NCI-H1930 (cell line): ENCODE results near the gene GTSE1.
"Not testable (repeated sequence)": the region's sequence is repeated elsewhere in the genome, so short reads cannot be mapped to it uniquely, and the experiment has no call there.

Experiments
- DNase-seq, 2 experiments: peaks; one replicate each; lab custom pipeline; 2025; lab: John Stamatoyannopoulos, UW

GTSE1 gene

GRCh38 chr22:46296257-46297150 lies at the start of gene GTSE1:
TSS of gene GTSE1 (plus strand) at chr22:46296870. CDS start at chr22:46297401, 531 bp downstream.
- peak; percentile 95 to 96 for DNase-seq

GRCh38 chr22:46247443-46247975 lies 49.2 kb upstream of the GTSE1 start:
- DNase-seq = no peak

GRCh38 chr22:46250035-46250782 lies 46.5 kb upstream of the GTSE1 start, which contains the start of gene CDPF1:
TSS of gene CDPF1 (minus strand) at chr22:46250293. CDS start at chr22:46248284, 2,009 bp downstream.
- DNase-seq = peak; percentile 69 to 85

- no peak for DNase-seq
Measured at GRCh38 chr22:46250783-46251125, 45.9 kb upstream of the GTSE1 start.

- DNase-seq = no peak
Measured at GRCh38 chr22:46251266-46251665, 45.4 kb upstream of the GTSE1 start.

GRCh38 chr22:46251816-46252380 lies 44.8 kb upstream of the GTSE1 start:
- no peak for DNase-seq

- DNase-seq = no peak
Measured at GRCh38 chr22:46256358-46256958, 40.2 kb upstream of the GTSE1 start.

- DNase-seq = no peak
Measured at GRCh38 chr22:46259374-46259773, 37.3 kb upstream of the GTSE1 start.

- DNase-seq = no peak
Measured at GRCh38 chr22:46260038-46260437, 36.6 kb upstream of the GTSE1 start.

GRCh38 chr22:46262449-46263215 lies 34.0 kb upstream of the GTSE1 start:
- DNase-seq = peak; percentile 64 to 78

- DNase-seq = no peak
Measured at GRCh38 chr22:46263216-46263590, 33.5 kb upstream of the GTSE1 start, which contains the start of gene PKDREJ. TSS of gene PKDREJ (minus strand) at chr22:46263343. CDS start at chr22:46263322, 21 bp downstream.

GRCh38 chr22:46264520-46264919 lies 32.1 kb upstream of the GTSE1 start:
- DNase-seq = not testable (repeated sequence)

GRCh38 chr22:46265627-46266026 lies 31.0 kb upstream of the GTSE1 start:
- DNase-seq = not testable (repeated sequence)

- peak; percentile 45 to 72 for DNase-seq
Measured at GRCh38 chr22:46267431-46268279, 29.0 kb upstream of the GTSE1 start, which contains the start of gene TTC38. TSS of gene TTC38 (plus strand) at chr22:46268008. CDS start at chr22:46268040, 32 bp downstream.

GRCh38 chr22:46269564-46269963 lies 27.1 kb upstream of the GTSE1 start:
- DNase-seq = no peak

GRCh38 chr22:46272196-46272595 lies 24.5 kb upstream of the GTSE1 start:
- DNase-seq = no peak

- no peak for DNase-seq
Measured at GRCh38 chr22:46272762-46273431, 23.8 kb upstream of the GTSE1 start.

- DNase-seq = no peak
Measured at GRCh38 chr22:46273432-46274148, 23.1 kb upstream of the GTSE1 start.

GRCh38 chr22:46274381-46274780 lies 22.3 kb upstream of the GTSE1 start:
- DNase-seq = no peak
